22Rv1 (cell line): ENCODE data around the gene KCNJ6.

Experiments used
- ZFX ChIP-seq: fragments of 450-650 bp; IDR thresholded peaks from 2 replicates; pipeline ENCODE4 v1.6.1; 2017; ENCODE audit warnings: antibody characterized with exemption, borderline replicate concordance
- TF ChIP-seq, protein P1 (sequence below): fragments of 450-650 bp; IDR thresholded peaks from 2 replicates; pipeline ENCODE4 v1.5.1; 2017; ENCODE audit warnings: mild to moderate bottlenecking

DNA sequence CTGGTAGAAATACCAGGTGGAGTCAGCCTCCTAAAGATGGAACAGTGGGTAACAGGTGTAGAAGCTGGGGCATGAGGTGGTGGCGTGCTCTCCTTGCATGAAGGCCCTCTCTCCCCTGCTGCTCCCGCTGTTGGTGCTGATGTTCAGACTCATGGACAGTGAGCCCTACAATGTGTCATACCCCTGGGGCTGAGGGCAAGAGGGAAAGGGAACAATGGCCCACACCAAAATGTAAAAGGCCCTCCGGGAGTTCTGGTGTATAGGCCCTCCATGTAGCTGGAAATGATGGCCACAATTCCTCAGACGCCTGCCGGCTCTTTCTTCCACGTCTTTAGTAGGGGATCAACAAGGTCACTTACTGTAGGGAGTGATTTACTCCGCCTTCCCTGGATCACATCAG is 354.8 kb downstream of the KCNJ6 start:
- TF ChIP-seq, protein P1, sequence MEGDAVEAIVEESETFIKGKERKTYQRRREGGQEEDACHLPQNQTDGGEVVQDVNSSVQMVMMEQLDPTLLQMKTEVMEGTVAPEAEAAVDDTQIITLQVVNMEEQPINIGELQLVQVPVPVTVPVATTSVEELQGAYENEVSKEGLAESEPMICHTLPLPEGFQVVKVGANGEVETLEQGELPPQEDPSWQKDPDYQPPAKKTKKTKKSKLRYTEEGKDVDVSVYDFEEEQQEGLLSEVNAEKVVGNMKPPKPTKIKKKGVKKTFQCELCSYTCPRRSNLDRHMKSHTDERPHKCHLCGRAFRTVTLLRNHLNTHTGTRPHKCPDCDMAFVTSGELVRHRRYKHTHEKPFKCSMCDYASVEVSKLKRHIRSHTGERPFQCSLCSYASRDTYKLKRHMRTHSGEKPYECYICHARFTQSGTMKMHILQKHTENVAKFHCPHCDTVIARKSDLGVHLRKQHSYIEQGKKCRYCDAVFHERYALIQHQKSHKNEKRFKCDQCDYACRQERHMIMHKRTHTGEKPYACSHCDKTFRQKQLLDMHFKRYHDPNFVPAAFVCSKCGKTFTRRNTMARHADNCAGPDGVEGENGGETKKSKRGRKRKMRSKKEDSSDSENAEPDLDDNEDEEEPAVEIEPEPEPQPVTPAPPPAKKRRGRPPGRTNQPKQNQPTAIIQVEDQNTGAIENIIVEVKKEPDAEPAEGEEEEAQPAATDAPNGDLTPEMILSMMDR, result no peak
- TF ChIP-seq ZFX, result no peak
